ENCODE results near the gene INTS4.
"Not testable (repeated sequence)": the region's sequence is repeated elsewhere in the genome, so short reads cannot be mapped to it uniquely, and the experiment has no call there.

The INTS4 gene

DNA sequence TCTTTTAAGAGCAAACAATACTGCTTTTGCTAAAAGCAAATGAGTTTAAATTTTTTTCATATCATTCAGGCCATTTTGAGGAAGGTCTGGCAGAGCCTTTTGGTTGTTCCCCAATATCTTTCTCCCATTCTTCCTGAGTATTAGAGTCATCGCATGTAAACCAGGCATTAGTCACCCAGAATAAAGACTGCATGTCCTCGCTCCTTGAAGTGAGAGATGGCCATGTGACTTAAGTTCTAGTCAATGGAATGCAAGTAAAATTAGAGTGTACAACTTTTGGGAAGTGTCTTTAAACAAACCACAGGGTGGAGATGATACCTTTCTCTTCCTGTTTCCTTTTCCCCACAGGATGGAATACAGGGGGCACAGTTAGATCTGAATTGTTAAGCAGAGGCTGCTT is 76.8 kb downstream of the INTS4 start:
- not testable (repeated sequence) for H3K4me1 Mint-ChIP-seq, H3K27ac Mint-ChIP-seq, H3K36me3 Mint-ChIP-seq, H3K27me3 Mint-ChIP-seq, H3K4me3 Mint-ChIP-seq, H3K9me3 Mint-ChIP-seq

DNA sequence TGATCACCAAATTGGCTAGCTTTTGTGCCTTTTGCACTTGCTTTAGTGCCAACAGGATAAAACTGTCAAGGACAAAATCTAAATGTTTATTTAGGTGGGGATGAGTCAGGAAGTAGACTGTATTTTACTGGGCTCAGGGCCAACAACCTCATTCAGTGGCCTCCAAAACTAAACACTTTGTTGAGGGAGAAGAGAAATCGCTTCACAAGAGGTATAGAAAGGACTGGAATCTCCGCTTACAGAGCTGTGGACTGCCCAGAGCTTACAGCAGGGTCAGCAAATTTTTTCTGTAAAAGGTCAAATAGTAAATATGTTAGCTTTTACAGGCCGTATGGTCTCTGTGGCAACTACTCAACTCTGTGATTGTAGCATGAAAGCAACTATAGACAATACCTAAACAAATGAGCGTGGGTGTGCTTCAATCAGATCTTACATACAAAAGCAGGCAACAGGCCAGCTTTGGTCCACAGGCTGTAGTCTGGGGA is 80.1 kb downstream of the INTS4 start:
- H3K4me1 Mint-ChIP-seq, H3K27ac Mint-ChIP-seq, H3K27me3 Mint-ChIP-seq, H3K4me3 Mint-ChIP-seq, H3K36me3 Mint-ChIP-seq, H3K9me3 Mint-ChIP-seq: not testable (repeated sequence)

DNA sequence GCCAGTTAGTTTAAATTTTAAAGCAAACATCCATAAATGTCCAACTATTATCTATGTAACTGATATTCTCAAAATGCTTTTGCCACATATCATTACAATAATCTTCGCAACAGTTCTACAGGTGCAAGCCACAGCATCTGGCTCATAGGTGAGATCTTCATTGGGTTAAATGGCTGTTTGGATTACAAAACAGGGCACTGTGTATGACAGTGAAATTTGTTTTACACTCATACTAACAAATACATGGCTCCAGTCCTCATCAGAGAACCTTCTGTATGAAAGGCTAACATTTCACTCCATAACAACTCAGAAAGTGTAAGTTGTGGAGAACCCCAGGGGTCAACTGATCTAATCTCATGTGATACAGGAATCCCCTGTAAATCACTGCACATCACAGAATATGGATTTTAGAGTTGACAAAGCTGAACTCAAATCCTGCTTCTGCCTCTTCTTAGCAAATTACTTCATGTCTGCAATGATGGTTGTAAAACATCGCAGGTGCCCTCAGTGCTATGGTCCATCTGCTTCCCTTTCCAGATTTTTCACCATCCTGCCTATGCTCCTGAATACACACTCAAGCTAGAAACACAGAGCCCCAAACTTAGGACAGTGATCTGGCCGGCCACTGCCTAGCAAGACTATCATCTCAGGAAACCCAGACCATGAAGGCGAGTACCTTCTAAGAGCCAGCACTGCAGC is 80.7 kb downstream of the INTS4 start:
- not testable (repeated sequence) for H3K4me1 Mint-ChIP-seq, H3K27ac Mint-ChIP-seq, H3K4me3 Mint-ChIP-seq, H3K36me3 Mint-ChIP-seq, H3K27me3 Mint-ChIP-seq, H3K9me3 Mint-ChIP-seq

DNA sequence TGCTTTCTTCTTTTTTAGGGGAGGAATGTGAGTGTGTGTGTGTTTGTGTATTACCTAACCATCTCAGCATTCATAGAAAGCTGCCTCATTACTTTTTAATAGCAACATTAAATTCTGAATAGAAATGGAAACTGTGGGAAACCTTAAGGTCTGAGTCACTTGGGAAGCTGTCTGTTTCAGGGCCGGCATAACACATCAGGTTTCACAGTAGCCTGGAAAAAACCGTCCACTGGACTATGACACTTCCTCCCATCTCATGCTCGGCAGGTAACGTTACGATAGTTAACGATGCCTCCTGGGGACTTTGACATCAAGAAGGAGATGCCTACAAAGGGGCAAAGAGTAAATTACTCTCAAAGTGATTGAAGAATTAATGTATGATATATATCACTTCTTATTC is 83.6 kb downstream of the INTS4 start:
- H3K27me3 Mint-ChIP-seq, H3K36me3 Mint-ChIP-seq, H3K4me3 Mint-ChIP-seq, H3K27ac Mint-ChIP-seq, H3K9me3 Mint-ChIP-seq, H3K4me1 Mint-ChIP-seq: not testable (repeated sequence)

DNA sequence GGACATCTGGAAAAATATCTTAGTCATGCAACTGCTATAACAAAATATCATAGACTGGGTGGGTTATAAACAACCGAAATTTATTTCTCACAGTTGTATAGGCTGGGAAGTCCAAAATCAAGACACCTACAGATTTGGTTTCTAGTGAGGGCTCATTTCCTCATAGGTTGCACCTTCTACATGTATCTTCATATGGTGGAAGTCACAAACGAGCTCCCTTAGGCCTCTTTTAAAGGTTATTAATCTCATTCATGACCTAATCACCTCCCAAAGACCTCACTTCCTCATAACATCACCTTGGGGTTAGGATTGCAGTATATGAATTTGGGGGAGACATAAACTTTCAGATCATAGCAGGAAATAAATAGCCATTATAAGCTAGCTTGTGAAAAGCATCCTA is 85.2 kb downstream of the INTS4 start:
- Mint-ChIP-seq H3K4me3 (no peak overlapping the region), H3K27ac (no peak overlapping the region), H3K9me3 (no peaks in the 10 kb centered on the region)

DNA sequence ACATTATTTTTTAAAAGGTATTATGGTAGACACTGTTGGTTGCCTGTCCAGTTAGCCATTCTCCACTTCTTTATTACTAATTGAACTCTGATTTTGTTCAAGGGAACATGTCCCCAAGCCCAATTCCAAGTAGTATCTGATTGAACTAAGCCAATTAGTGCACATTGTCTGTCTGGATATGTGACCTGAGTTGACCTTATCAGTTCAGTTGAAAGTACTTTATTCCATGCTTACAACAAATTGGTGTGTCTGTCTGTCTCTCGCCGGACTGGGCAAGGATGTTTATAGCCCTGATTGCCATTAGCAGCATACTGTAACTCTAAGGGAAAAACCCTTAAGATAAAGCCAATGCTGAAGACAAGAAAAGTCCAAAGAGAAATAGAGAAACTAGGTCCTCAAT is 85.6 kb downstream of the INTS4 start:
- Mint-ChIP-seq H3K36me3 (peaks cover 11% of the 10 kb centered on the region), H3K9me3 (no peaks in the 10 kb centered on the region), H3K27me3 (no peaks in the 10 kb centered on the region), H3K4me1 (no peaks in the 10 kb centered on the region), H3K27ac (no peak overlapping the region), H3K4me3 (no peak overlapping the region)

More for the DNA sequence above, 85.2 kb downstream of the INTS4 start:
- Mint-ChIP-seq H3K36me3 (peaks cover 11% of the 10 kb centered on the region), H3K4me1 (no peaks in the 10 kb centered on the region), H3K27me3 (no peaks in the 10 kb centered on the region)

DNA sequence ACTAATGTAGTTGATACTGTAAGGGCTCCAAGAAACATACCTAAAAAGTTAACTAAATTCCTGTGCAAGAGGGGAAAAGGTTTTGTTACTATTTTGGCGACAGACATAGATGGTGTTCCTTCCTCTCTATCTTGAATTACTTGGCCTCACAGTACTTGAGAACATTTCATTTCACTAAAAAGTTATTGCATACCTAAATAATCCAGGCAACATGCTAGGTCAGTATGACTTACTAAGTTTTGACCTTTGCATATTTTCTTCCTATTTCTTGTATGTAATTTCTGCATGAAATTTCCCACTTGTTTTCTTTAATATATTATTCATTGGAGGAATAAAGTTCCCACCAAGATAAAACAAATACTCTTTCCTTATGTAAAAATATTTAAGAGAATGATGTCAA is 99.5 kb downstream of the INTS4 start:
- H3K27ac Mint-ChIP-seq, H3K9me3 Mint-ChIP-seq, H3K4me3 Mint-ChIP-seq, H3K4me1 Mint-ChIP-seq, H3K27me3 Mint-ChIP-seq: not testable (repeated sequence)
- H3K36me3 Mint-ChIP-seq = peaks cover 16% of the 10 kb centered on the region

DNA sequence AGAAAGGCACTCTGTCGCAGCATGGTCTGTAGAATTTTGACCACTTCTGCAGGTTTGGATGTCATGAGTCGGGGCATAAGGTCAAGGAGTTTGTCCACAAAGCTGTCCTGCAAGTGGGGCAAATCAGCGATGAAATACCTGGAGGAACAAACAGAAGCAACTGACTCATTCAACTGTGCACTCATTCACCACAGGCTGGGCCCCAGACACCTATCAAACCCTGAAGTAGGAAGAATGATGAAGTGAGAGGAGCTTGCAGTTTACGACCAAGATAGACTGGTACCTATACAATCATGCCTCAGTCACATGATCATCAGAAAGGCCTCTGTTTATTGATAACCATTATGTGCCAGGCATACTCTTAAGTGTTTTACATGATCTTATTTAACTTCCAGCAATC is 102.8 kb downstream of the INTS4 start:
- peaks cover 24% of the 10 kb centered on the region for H3K36me3 Mint-ChIP-seq
- not testable (repeated sequence) for H3K27ac Mint-ChIP-seq, H3K9me3 Mint-ChIP-seq, H3K27me3 Mint-ChIP-seq, H3K4me3 Mint-ChIP-seq, H3K4me1 Mint-ChIP-seq

DNA sequence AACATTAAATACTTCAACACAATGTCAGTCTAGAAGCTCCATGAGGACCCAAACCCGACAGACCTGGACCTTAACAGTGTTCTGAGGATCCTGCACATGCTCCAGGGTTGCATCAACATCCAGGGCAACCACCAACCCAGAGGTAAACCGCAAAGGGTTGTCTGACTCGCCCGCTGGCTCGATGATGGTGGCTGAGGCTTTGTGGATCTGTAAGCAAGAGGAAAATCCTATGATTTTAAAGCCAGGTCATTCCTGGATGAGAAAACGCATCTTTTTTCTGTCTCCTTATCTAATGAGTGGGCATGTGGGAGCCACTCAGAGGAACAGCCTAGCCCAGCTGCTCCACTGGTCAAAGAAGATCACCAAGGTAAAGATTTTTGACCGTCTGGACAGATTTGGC is 103.2 kb downstream of the INTS4 start:
- H3K9me3 Mint-ChIP-seq, H3K27me3 Mint-ChIP-seq, H3K4me1 Mint-ChIP-seq, H3K4me3 Mint-ChIP-seq, H3K27ac Mint-ChIP-seq: not testable (repeated sequence)
- peaks cover 23% of the 10 kb centered on the region for H3K36me3 Mint-ChIP-seq

DNA sequence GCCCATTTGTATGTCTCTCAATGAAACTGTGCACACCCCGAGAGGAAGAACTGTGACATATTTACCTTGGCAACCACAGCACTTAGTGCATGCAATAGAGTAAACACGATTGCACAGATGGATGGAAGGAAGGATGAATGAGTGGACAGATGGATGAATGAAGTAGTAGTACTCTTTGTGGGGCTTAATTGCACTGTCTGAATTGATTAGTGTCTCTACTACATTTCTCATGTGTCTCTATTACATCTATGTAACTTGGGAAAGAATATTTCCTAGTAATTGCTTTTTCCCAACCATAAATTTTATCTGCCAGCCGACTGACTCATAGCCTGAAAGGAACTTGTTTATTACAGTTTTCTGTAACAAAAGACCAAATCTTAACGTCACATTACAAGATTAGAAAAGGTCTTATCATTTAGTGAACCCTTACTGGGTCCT is 103.8 kb downstream of the INTS4 start:
- H3K9me3 Mint-ChIP-seq, H3K4me1 Mint-ChIP-seq, H3K4me3 Mint-ChIP-seq, H3K27me3 Mint-ChIP-seq, H3K27ac Mint-ChIP-seq: not testable (repeated sequence)
- H3K36me3 Mint-ChIP-seq = peaks cover 23% of the 10 kb centered on the region

DNA sequence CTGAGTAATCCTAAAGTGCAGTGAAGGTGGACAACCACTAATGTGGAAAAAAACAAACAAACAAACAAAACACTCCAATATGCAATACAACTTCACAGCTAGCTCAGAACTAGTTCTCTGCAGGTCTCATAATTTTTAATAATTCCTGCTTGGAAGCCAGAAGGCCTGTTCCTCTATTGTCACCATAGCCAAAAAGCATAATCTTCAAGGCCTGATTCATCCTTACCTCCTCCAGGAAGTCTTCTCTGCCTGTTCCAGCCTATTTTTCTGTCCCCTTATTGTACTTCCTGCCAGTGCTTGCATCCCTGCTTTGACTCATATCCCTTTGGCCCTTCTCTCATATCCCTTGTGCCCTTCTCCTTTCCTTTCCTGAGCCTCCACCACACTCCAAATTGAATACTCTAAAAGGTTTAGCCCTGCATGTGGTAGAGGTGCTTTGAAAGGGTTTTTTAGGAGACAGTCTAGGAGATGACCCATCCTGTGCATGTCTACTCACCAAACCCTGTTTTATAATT is 104.3 kb downstream of the INTS4 start:
- not testable (repeated sequence) for H3K27ac Mint-ChIP-seq, H3K4me3 Mint-ChIP-seq, H3K27me3 Mint-ChIP-seq, H3K9me3 Mint-ChIP-seq, H3K4me1 Mint-ChIP-seq
- peaks cover 23% of the 10 kb centered on the region for H3K36me3 Mint-ChIP-seq

DNA sequence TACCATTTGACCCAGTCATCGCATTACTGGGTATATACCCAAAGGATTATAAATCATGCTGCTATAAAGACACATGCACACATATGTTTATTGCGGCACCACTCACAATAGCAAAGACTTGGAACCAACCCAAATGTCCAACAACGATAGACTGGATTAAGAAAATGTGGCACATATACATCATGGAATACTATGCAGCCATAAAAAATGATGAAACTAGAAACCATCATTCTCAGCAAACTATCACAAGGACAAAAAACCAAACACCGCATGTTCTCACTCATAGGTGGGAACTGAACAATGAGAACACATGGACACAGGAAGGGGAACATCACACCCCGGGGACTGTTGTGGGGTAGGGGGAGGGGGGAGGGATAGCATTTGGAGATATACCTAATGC is 105.4 kb downstream of the INTS4 start:
- H3K9me3 Mint-ChIP-seq, H3K4me3 Mint-ChIP-seq, H3K4me1 Mint-ChIP-seq, H3K27me3 Mint-ChIP-seq, H3K27ac Mint-ChIP-seq: not testable (repeated sequence)
- peaks cover 25% of the 10 kb centered on the region for H3K36me3 Mint-ChIP-seq

DNA sequence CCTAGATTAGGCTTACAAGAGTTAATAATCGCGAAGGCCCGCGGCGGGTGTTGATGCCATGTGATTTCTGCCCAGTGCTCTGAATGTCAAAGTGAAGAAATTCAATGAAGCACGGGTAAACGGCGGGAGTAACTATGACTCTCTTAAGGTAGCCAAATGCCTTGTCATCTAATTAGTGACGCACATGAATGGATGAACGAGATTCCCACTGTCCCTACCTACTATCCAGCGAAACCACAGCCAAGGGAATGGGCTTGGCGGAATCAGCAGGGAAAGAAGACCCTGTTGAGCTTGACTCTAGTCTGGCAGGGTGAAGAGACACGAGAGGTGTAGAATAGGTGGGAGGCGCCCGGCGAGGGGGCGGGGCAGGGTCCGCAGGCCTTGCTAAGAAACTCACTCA is 108.1 kb downstream of the INTS4 start:
- Mint-ChIP-seq H3K9me3 (no peaks in the 10 kb centered on the region), H3K27me3 (no peaks in the 10 kb centered on the region), H3K36me3 (peaks cover 25% of the 10 kb centered on the region)

DNA sequence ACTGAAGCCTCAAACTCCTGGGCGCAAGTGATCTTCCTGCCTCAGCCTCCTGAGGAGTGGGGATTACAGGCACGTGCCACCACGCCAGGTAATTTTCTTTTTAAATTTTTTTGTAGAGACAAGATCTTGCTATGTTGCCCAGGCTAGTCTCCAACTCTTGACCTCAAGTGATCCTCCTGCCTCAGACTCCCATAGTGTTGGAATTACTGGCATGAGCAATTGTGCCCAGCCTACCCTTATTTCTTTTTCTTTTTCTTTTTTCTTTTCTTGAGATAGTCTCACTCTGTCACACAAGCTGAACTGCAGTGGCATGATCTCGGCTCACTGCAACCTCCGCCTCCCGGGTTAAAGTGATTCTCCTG is 109.7 kb downstream of the INTS4 start:
- Mint-ChIP-seq H3K27me3 (no peaks in the 10 kb centered on the region), H3K4me1 (peaks cover 2% of the 10 kb centered on the region), H3K36me3 (peaks cover 16% of the 10 kb centered on the region), H3K9me3 (no peaks in the 10 kb centered on the region), H3K4me3 (no peak overlapping the region), H3K27ac (no peak overlapping the region)

More for the DNA sequence above, 108.1 kb downstream of the INTS4 start:
- Mint-ChIP-seq H3K4me1 (no peaks in the 10 kb centered on the region), H3K4me3 (no peak overlapping the region), H3K27ac (no peak overlapping the region)

DNA sequence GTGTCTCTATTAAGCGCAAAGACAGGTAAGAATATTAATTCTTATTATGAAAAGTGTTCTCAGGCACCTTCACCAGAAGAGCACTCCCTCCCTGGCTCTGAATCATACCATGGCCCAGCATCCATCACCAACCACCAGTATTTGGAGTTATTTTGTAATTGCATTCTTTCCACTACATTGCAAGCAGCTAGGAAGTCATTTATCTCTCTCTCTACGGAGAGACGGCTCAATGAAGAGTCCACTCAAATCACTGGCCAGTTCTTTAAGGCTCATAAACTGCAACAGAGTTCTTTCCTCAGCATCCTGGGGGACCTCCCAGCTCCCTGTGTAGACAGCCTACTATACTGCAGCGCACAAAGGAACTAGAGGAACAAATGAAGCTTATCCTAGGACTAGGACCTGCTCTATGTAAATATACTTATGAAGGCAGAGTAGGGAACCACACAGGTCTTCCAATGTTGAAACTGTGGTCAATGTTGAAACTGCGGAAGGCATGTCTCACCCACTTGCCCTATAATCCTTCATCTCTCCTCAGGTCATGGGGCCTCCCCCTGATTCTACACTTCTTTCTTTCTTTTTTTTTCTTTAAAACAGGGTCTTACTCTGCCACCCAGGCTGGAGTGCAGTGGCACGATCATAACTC is 110.2 kb downstream of the INTS4 start:
- Mint-ChIP-seq H3K27me3 (no peaks in the 10 kb centered on the region), H3K9me3 (no peaks in the 10 kb centered on the region), H3K4me3 (no peak overlapping the region), H3K36me3 (peaks cover 13% of the 10 kb centered on the region), H3K4me1 (peaks cover 5% of the 10 kb centered on the region), H3K27ac (no peak overlapping the region)

DNA sequence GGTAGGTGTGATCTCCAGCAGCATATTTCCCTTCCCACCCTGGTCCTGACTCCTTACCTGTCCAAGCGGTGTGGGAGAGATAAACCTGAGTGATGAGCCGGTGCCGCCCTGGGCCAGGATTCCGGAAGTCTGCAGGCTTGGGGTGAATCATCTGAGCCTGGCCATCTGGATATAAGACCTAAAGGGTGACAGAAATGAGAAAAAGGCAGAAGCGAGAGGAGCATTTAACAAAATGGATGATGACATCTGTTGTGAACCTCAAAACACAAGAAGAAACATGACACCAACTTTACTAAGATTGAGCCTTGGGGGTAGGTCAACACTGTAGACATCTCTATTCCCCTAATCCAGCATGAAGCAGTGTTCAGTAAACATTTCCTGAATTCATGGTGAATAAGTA is 110.7 kb downstream of the INTS4 start:
- H3K36me3 Mint-ChIP-seq = peaks cover 10% of the 10 kb centered on the region
- H3K4me3 Mint-ChIP-seq = no peak overlapping the region
- no peak overlapping the region for H3K27ac Mint-ChIP-seq
- H3K27me3 Mint-ChIP-seq = no peaks in the 10 kb centered on the region
- H3K9me3 Mint-ChIP-seq = no peaks in the 10 kb centered on the region
- H3K4me1 Mint-ChIP-seq = peaks cover 5% of the 10 kb centered on the region

DNA sequence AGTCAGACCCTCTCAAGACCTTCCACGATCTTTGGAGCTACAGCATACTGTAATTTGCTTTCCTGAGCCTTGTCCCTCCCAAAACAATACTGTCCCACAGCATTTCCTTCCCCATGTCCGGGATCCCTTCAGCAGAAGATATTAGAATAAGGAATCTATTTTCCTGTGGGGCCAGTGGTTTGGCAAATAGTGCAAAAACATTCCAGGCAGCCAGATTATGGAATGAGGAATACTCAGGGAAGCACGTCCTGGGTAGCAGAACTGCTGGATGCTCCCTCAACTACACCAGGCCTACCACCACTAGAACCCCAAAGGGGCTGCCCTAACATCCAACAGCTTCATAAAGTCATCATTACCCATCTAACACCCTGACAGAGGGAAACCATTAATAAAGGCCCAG is 112.1 kb downstream of the INTS4 start:
- no peaks in the 10 kb centered on the region for H3K9me3 Mint-ChIP-seq
- no peaks in the 10 kb centered on the region for H3K27me3 Mint-ChIP-seq
- H3K4me1 Mint-ChIP-seq = peaks cover 5% of the 10 kb centered on the region
- H3K27ac Mint-ChIP-seq = peak overlapping the region; percentile 51
- H3K36me3 Mint-ChIP-seq = peaks cover 6% of the 10 kb centered on the region
- H3K4me3 Mint-ChIP-seq = no peak overlapping the region

Data from activated naive CD4-positive, alpha-beta T cell treated with anti-CD3 and anti-CD28 coated beads, Interleukin-2, amount 50 U/mL, for 24 hours (primary cell).